CD8-positive, alpha-beta memory T cell (primary cell): ENCODE data around the gene PLIN3. TPM values are rescaled to one million over a fixed set of nuclear protein-coding genes. Genes with fewer than 3 reads are reported as not detected.
"Not testable (repeated sequence)": the region's sequence is repeated elsewhere in the genome, so short reads cannot be mapped to it uniquely, and the experiment has no call there.

Experiments
- CTCF ChIA-PET: fragments of 350-600 bp; sonication (Branson Sonifier 250); formaldehyde crosslinking; loops from one replicate; lab custom pipeline; 2021; ENCODE audit warnings: antibody characterized with exemption; lab: Charles Lee
- POLR2A ChIA-PET: fragments of 350-600 bp; sonication (Branson Sonifier 250); formaldehyde crosslinking; loops from one replicate; lab custom pipeline; 2021; ENCODE audit warnings: antibody characterized with exemption; lab: Charles Lee
- DNase-seq, 5 donors: peaks; one replicate each; pipeline versions ENCODE4 v3.0.0 to v3.0.0-alpha.2; 2020 to 2022; ENCODE audit warnings: mixed read lengths in 1 of 5
- H3K27ac ChIP-seq: one replicate; pipeline ENCODE4 v1.7.0; 2013; ENCODE audit warnings: low read depth, mild to moderate bottlenecking, low read length, moderate library complexity
- H3K27me3 ChIP-seq: 2 replicates; pipeline ENCODE4 v1.7.0; 2013; ENCODE audit warnings: low read length, mild to moderate bottlenecking; ENCODE audit not compliant: insufficient read depth, poor library complexity, severe bottlenecking
- H3K36me3 ChIP-seq: 2 replicates; pipeline ENCODE4 v1.7.0; 2013; ENCODE audit warnings: mild to moderate bottlenecking, low read length, moderate library complexity; ENCODE audit not compliant: insufficient read depth
- H3K4me1 ChIP-seq: 2 replicates; pipeline ENCODE4 v1.7.0; 2013; ENCODE audit warnings: mild to moderate bottlenecking, low read length, moderate library complexity; ENCODE audit not compliant: insufficient read depth
- H3K4me3 ChIP-seq: 2 replicates; pipeline ENCODE4 v1.7.0; 2013; ENCODE audit warnings: mild to moderate bottlenecking, low read length
- H3K9me3 ChIP-seq: 2 replicates; pipeline ENCODE4 v1.7.0; 2013; ENCODE audit warnings: mild to moderate bottlenecking, low read length
- H3K27ac Mint-ChIP-seq, 8 donors: one replicate each; pipeline ENCODE4 v1.8.0; 2020 to 2021; ENCODE audit warnings: mixed read lengths in 8 of 8, mild to moderate bottlenecking in 6 of 8, inconsistent platforms in 3 of 8, moderate library complexity in 3 of 8
- H3K27me3 Mint-ChIP-seq, 2 donors: one replicate each; pipeline ENCODE4 v1.8.0; 2020 to 2021; ENCODE audit warnings: mixed read lengths in 2 of 2, mild to moderate bottlenecking in 1 of 2, moderate library complexity in 1 of 2
- H3K36me3 Mint-ChIP-seq, 3 donors: one replicate each; pipeline ENCODE4 v1.8.0; 2020 to 2021; ENCODE audit warnings: mixed read lengths in 3 of 3, inconsistent platforms in 1 of 3, mild to moderate bottlenecking in 1 of 3
- H3K4me1 Mint-ChIP-seq, 3 donors: one replicate each; pipeline ENCODE4 v1.8.0; 2020 to 2021; ENCODE audit warnings: mixed read lengths in 3 of 3, inconsistent platforms in 1 of 3, mild to moderate bottlenecking in 1 of 3
- H3K4me3 Mint-ChIP-seq, 7 donors: one replicate each; pipeline ENCODE4 v1.8.0; 2020 to 2021; ENCODE audit warnings: mixed read lengths in 7 of 7, mild to moderate bottlenecking in 6 of 7, moderate library complexity in 4 of 7, inconsistent platforms in 2 of 7
- H3K9me3 Mint-ChIP-seq, 5 donors: one replicate each; pipeline ENCODE4 v1.8.0; 2020 to 2022; ENCODE audit warnings: mixed read lengths in 5 of 5, mild to moderate bottlenecking in 3 of 5, moderate library complexity in 2 of 5, inconsistent platforms in 1 of 5
- polyA plus RNA-seq: library from polyadenylated mRNA; unstranded; fragments of 300-500 nt; fragmentation: Illumina TruSeq; gene quantifications from one replicate; pipeline ENCODE4 v1.2.3, GENCODE V29; 2021
- total RNA-seq, 2 experiments: library from RNA; stranded (reverse); gene quantifications; one replicate each; pipeline ENCODE4 v1.2.3, GENCODE V29; 2021

Gene PLIN3
- total and polyA plus RNA-seq, 3 experiments from 2014 or later = 12.3 to 21.6 (median 15.4) TPM

- H3K27me3 Mint-ChIP-seq = no peaks in the 10 kb centered on the region
- H3K36me3 ChIP-seq = no peaks in the 10 kb centered on the region
- ChIA-PET POLR2A (interaction anchor here (0.7 kb wide), 1 partner anchor 70 kb away, joined by 3 read pairs; no protein-coding TSS in a partner anchor), CTCF (interaction anchor here (0.9 to 10.6 kb wide), 8 partner anchors 10 to 161 kb away, joined by 3 to 124 read pairs (median 9); no protein-coding TSS in a partner anchor)
- peaks cover 7% of the 10 kb centered on the region for H3K4me1 ChIP-seq
- no peak overlapping the region for H3K4me3 ChIP-seq
- no peaks in the 10 kb centered on the region for H3K9me3 Mint-ChIP-seq
- H3K4me1 Mint-ChIP-seq = peaks cover 9 to 19% (median 13%) of the 10 kb centered on the region in 3 donors
- no peak for DNase-seq
- peaks cover 0 to 2% (median 0%) of the 10 kb centered on the region in 3 donors for H3K36me3 Mint-ChIP-seq
- no peak overlapping the region for H3K27ac Mint-ChIP-seq
- peak overlapping the region; percentile 16 for H3K27ac ChIP-seq
- no peaks in the 10 kb centered on the region for H3K27me3 ChIP-seq
- no peak overlapping the region for H3K4me3 Mint-ChIP-seq
- no peaks in the 10 kb centered on the region for H3K9me3 ChIP-seq
Observed at GRCh38 chr19:4870025-4870700, 2.7 kb upstream of the PLIN3 start.

GRCh38 chr19:4868286-4868834, 893 bp upstream of the PLIN3 start:
- Mint-ChIP-seq H3K36me3 (no peaks in the 10 kb centered on the region), H3K27ac (peak overlapping the region in 3 of 8 donors; percentile 43 to 82 (median 51)), H3K4me1 (peaks cover 11 to 19% (median 13%) of the 10 kb centered on the region in 3 donors), H3K27me3 (no peaks in the 10 kb centered on the region), H3K9me3 (no peaks in the 10 kb centered on the region), H3K4me3 (peak overlapping the region; percentile 78 to 89 (median 82))
- peaks cover 7% of the 10 kb centered on the region for H3K4me1 ChIP-seq
- POLR2A ChIA-PET = interaction anchor here (1.8 kb wide), 2 partner anchors 46 to 48 kb away, joined by 9 to 11 read pairs; no protein-coding TSS in a partner anchor
- no peaks in the 10 kb centered on the region for H3K36me3 ChIP-seq
- CTCF ChIA-PET = interaction anchor here (1.3 to 10.6 kb wide), 4 partner anchors 17 to 163 kb away, joined by 7 to 124 read pairs (median 50); no protein-coding TSS in a partner anchor
- no peaks in the 10 kb centered on the region for H3K9me3 ChIP-seq
- peak overlapping the region; percentile 61 for H3K27ac ChIP-seq
- H3K27me3 ChIP-seq = no peaks in the 10 kb centered on the region
- peak overlapping the region; percentile 83 for H3K4me3 ChIP-seq
- no peak for DNase-seq

- no peaks in the 10 kb centered on the region for H3K36me3 ChIP-seq
- CTCF ChIA-PET = interaction anchor here (0.9 to 10.6 kb wide), 8 partner anchors 11 to 165 kb away, joined by 3 to 124 read pairs (median 6); partner anchors contain the start of gene FEM1A
- H3K27me3 Mint-ChIP-seq = no peaks in the 10 kb centered on the region
- POLR2A ChIA-PET = interaction anchor here (0.9 to 1.8 kb wide), 3 partner anchors 48 to 102 kb away, joined by 3 to 11 read pairs (median 9); partner anchors contain the start of gene KDM4B
- peaks cover 7 to 15% (median 8%) of the 10 kb centered on the region in 3 donors for H3K4me1 Mint-ChIP-seq
- H3K27ac ChIP-seq = peak overlapping the region; percentile 71
- no peaks in the 10 kb centered on the region for H3K9me3 Mint-ChIP-seq
- peak overlapping the region; percentile 78 to 89 (median 82) for H3K4me3 Mint-ChIP-seq
- H3K4me1 ChIP-seq = peaks cover 7% of the 10 kb centered on the region
- H3K27me3 ChIP-seq = no peaks in the 10 kb centered on the region
- DNase-seq = peak; percentile 16 to 66 (median 36)
- H3K9me3 ChIP-seq = no peaks in the 10 kb centered on the region
- H3K4me3 ChIP-seq = peak overlapping the region; percentile 83
- H3K27ac Mint-ChIP-seq = peak overlapping the region; percentile 10 to 88 (median 60)
- no peaks in the 10 kb centered on the region for H3K36me3 Mint-ChIP-seq
Observed at GRCh38 chr19:4866595-4867424, 657 bp downstream of the PLIN3 start.

- Mint-ChIP-seq H3K27ac (no peak overlapping the region), H3K27me3 (no peaks in the 10 kb centered on the region), H3K9me3 (no peaks in the 10 kb centered on the region), H3K4me3 (no peak overlapping the region), H3K4me1 (peaks cover 0 to 2% (median 0%) of the 10 kb centered on the region in 3 donors), H3K36me3 (peaks cover 0 to 15% (median 0%) of the 10 kb centered on the region in 3 donors)
- Histone ChIP-seq H3K27me3 (no peaks in the 10 kb centered on the region), H3K9me3 (no peaks in the 10 kb centered on the region), H3K27ac (no peak overlapping the region), H3K4me1 (no peaks in the 10 kb centered on the region), H3K36me3 (peaks cover 7% of the 10 kb centered on the region), H3K4me3 (no peak overlapping the region)
- POLR2A ChIA-PET = no interaction called here
- CTCF ChIA-PET = interaction anchor here (1.6 to 2.0 kb wide), 3 partner anchors 10 to 52 kb away, joined by 4 to 5 read pairs (median 5); no protein-coding TSS in a partner anchor
- no peak for DNase-seq
Observed at GRCh38 chr19:4861147-4861546, 6.3 kb downstream of the PLIN3 start.

GRCh38 chr19:4859697-4860096, 7.8 kb downstream of the PLIN3 start:
- H3K27me3 ChIP-seq = no peaks in the 10 kb centered on the region
- ChIA-PET CTCF (interaction anchor here (1.1 to 2.7 kb wide), 4 partner anchors 8 to 69 kb away, joined by 3 to 12 read pairs (median 5); partner anchors contain the start of gene FEM1A), POLR2A (no interaction called here)
- Mint-ChIP-seq H3K27ac (no peak overlapping the region), H3K4me1 (peaks cover 0 to 2% (median 0%) of the 10 kb centered on the region in 3 donors), H3K36me3 (peaks cover 0 to 22% (median 3%) of the 10 kb centered on the region in 3 donors), H3K9me3 (no peaks in the 10 kb centered on the region), H3K4me3 (no peak overlapping the region), H3K27me3 (no peaks in the 10 kb centered on the region)
- no peak for DNase-seq
- no peak overlapping the region for H3K4me3 ChIP-seq
- H3K27ac ChIP-seq = no peak overlapping the region
- no peaks in the 10 kb centered on the region for H3K4me1 ChIP-seq
- H3K36me3 ChIP-seq = peaks cover 7% of the 10 kb centered on the region
- no peaks in the 10 kb centered on the region for H3K9me3 ChIP-seq

- H3K4me3 ChIP-seq, H3K9me3 Mint-ChIP-seq, H3K9me3 ChIP-seq, H3K27me3 ChIP-seq, H3K27me3 Mint-ChIP-seq, H3K27ac Mint-ChIP-seq, H3K4me1 Mint-ChIP-seq, H3K27ac ChIP-seq, H3K36me3 ChIP-seq, DNase-seq, POLR2A ChIA-PET, H3K4me1 ChIP-seq, H3K4me3 Mint-ChIP-seq: not testable (repeated sequence)
- CTCF ChIA-PET = interaction anchor here (1.3 to 15.9 kb wide), 3 partner anchors 11 to 55 kb away, joined by 4 to 205 read pairs (median 12); partner anchors contain the start of gene PLIN3
- H3K36me3 Mint-ChIP-seq = peaks cover 2 to 28% (median 8%) of the 10 kb centered on the region in 3 donors
Observed at GRCh38 chr19:4856468-4856867, 11.0 kb downstream of the PLIN3 start.

- peaks cover 3 to 22% (median 8%) of the 10 kb centered on the region in 3 donors for H3K36me3 Mint-ChIP-seq
- H3K4me3 ChIP-seq, H3K4me1 Mint-ChIP-seq, POLR2A ChIA-PET, H3K9me3 Mint-ChIP-seq, H3K36me3 ChIP-seq, DNase-seq, H3K4me3 Mint-ChIP-seq, H3K27ac ChIP-seq, H3K4me1 ChIP-seq, H3K9me3 ChIP-seq, H3K27me3 Mint-ChIP-seq, H3K27me3 ChIP-seq: not testable (repeated sequence)
- CTCF ChIA-PET = interaction anchor here (3.1 to 15.9 kb wide), 3 partner anchors 15 to 58 kb away, joined by 10 to 205 read pairs (median 43); partner anchors contain the start of gene PLIN3
- H3K27ac Mint-ChIP-seq = peak overlapping the region in 1 of 8 donors; percentile 38
Observed at GRCh38 chr19:4853506-4853905, 14.0 kb downstream of the PLIN3 start.
